ENCODE measurements around the gene GMPR. TPM values are rescaled to one million over a fixed set of nuclear protein-coding genes. Genes with fewer than 3 reads are reported as not detected.

GMPR gene
- total and polyA plus RNA-seq, 10 donors: 5.4 to 37.4 (median 13.8) TPM

GRCh38 chr6:16240589-16241320 is 2.4 kb downstream of the GMPR start:
- no peak overlapping the region for H3K27ac ChIP-seq
- 90 to 94% (median 91%) methylated on average over 12 of the region's 12 CpGs for WGBS, 5 donors
- peaks cover 16 to 49% (median 34%) of the 10 kb centered on the region in 6 donors for H3K4me1 ChIP-seq
- no peaks in the 10 kb centered on the region for H3K36me3 ChIP-seq
- no peaks in the 10 kb centered on the region for H3K9me3 ChIP-seq
- intact Hi-C loops (cut with DNase I; ENCODE audit: low total_unique reads): no loop called here
- no peak overlapping the region for H3K4me3 ChIP-seq
- H3K27me3 ChIP-seq (replicated peaks in 1 of 7): peaks cover 0 to 18% (median 0%) of the 10 kb centered on the region in 7 donors
- no peak for DNase-seq
- no peak for TF ChIP-seq POLR2AphosphoS5 (IDR thresholded peaks at IDR 0.05)

DNA sequence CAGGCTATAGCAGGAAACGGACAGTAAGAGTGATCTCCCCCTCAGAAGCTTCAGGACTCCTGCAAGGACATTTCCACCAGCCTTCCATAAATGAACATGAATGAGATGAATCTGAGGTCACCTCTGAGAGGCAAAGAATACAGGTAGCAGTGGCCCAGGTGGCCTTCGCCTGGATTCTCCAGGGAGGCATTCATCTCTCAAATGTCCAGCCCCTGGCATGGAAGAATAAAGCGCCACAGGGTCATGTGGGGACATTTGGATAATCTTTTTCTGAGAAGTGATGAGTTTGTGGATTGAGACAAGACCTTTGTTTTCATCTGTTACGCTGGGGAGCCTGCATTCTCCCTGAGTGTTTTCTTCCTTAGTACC is 2.9 kb downstream of the GMPR start:
- H3K27ac ChIP-seq: no peak overlapping the region
- peaks cover 0 to 17% (median 0%) of the 10 kb centered on the region in 7 donors for H3K27me3 ChIP-seq (replicated peaks in 1 of 7)
- 85 to 97% (median 90%) methylated on average over 4 of the region's 4 CpGs for WGBS, 5 donors
- TF ChIP-seq POLR2AphosphoS5 (IDR thresholded peaks at IDR 0.05): no peak
- TF ChIP-seq, protein P1, sequence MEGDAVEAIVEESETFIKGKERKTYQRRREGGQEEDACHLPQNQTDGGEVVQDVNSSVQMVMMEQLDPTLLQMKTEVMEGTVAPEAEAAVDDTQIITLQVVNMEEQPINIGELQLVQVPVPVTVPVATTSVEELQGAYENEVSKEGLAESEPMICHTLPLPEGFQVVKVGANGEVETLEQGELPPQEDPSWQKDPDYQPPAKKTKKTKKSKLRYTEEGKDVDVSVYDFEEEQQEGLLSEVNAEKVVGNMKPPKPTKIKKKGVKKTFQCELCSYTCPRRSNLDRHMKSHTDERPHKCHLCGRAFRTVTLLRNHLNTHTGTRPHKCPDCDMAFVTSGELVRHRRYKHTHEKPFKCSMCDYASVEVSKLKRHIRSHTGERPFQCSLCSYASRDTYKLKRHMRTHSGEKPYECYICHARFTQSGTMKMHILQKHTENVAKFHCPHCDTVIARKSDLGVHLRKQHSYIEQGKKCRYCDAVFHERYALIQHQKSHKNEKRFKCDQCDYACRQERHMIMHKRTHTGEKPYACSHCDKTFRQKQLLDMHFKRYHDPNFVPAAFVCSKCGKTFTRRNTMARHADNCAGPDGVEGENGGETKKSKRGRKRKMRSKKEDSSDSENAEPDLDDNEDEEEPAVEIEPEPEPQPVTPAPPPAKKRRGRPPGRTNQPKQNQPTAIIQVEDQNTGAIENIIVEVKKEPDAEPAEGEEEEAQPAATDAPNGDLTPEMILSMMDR (IDR thresholded peaks at IDR 0.05 in 8 of 11, conservative IDR thresholded peaks at IDR 0.05 in 3 of 11): no peak
- no peak for TF ChIP-seq POLR2A (IDR thresholded peaks at IDR 0.05)
- no peak overlapping the region for H3K4me3 ChIP-seq
- no peaks in the 10 kb centered on the region for H3K36me3 ChIP-seq
- intact Hi-C loops (cut with DNase I; ENCODE audit: low total_unique reads): no loop called here
- DNase-seq: no peak
- no peaks in the 10 kb centered on the region for H3K9me3 ChIP-seq
- peaks cover 12 to 43% (median 29%) of the 10 kb centered on the region in 6 donors for H3K4me1 ChIP-seq

- no peak overlapping the region for H3K4me3 ChIP-seq
- no peaks in the 10 kb centered on the region for H3K9me3 ChIP-seq
- H3K4me1 ChIP-seq: peaks cover 0 to 26% (median 11%) of the 10 kb centered on the region in 6 donors
- peaks cover 0 to 10% (median 0%) of the 10 kb centered on the region in 7 donors for H3K27me3 ChIP-seq (replicated peaks in 1 of 7)
- TF ChIP-seq POLR2A (IDR thresholded peaks at IDR 0.05): no peak
- TF ChIP-seq, protein P1 (IDR thresholded peaks at IDR 0.05 in 8 of 11, conservative IDR thresholded peaks at IDR 0.05 in 3 of 11): no peak
- no peak for TF ChIP-seq POLR2AphosphoS5 (IDR thresholded peaks at IDR 0.05)
- DNase-seq: no peak
- peaks cover 0 to 16% (median 2%) of the 10 kb centered on the region in 6 donors for H3K36me3 ChIP-seq
- intact Hi-C loops (cut with DNase I; ENCODE audit: low total_unique reads): no loop called here
- H3K27ac ChIP-seq: no peak overlapping the region
- WGBS, 5 donors: 80 to 94% (median 85%) methylated on average over 8 of the region's 8 CpGs
These were observed 4.7 kb downstream of the GMPR start for GRCh38 chr6:16243055-16243454.

DNA sequence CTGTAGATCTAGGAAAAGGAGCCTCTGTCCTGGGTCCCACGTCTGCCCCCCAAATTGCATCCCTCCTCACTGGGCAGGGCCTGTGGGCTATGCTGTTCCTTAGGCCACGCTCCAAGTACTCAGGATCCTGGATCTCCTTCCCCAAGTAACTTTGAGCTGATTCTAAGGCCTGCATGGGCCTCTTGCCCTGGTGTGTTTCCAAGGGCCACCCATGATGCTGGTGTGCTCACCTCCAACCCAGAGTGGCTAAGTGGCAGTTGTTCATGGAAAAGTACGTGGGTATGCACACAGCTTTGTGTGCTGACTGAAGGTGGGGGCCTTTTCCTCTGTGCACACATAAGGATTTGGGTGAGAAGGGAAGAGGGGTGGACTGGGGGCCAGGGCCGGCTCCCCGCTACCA is 5.3 kb downstream of the GMPR start:
- H3K36me3 ChIP-seq: peaks cover 0 to 22% (median 2%) of the 10 kb centered on the region in 6 donors
- TF ChIP-seq, protein P1 (IDR thresholded peaks at IDR 0.05 in 8 of 11, conservative IDR thresholded peaks at IDR 0.05 in 3 of 11): no peak
- no peak for TF ChIP-seq POLR2A (IDR thresholded peaks at IDR 0.05)
- no peak for TF ChIP-seq POLR2AphosphoS5 (IDR thresholded peaks at IDR 0.05)
- no peak for DNase-seq
- peaks cover 0 to 22% (median 10%) of the 10 kb centered on the region in 6 donors for H3K4me1 ChIP-seq
- no peak overlapping the region for H3K27ac ChIP-seq
- intact Hi-C loops (cut with DNase I; ENCODE audit: low total_unique reads): no loop called here
- WGBS, 5 donors: 84 to 93% (median 89%) methylated on average over 5 of the region's 5 CpGs
- no peak overlapping the region for H3K4me3 ChIP-seq
- H3K9me3 ChIP-seq: no peaks in the 10 kb centered on the region
- peaks cover 0 to 6% (median 0%) of the 10 kb centered on the region in 7 donors for H3K27me3 ChIP-seq (replicated peaks in 1 of 7)
